GM18951 (cell line): Measurements from ENCODE around the gene IRF2BP2.
"Not testable (repeated sequence)": the region's sequence is repeated elsewhere in the genome, so short reads cannot be mapped to it uniquely, and the experiment has no call there.

Experiments
- POLR2A ChIP-seq: IDR thresholded peaks from 4 replicates; pipeline ENCODE4 v1.6.1; 2011; ENCODE audit warnings: mild to moderate bottlenecking; ENCODE audit not compliant: insufficient read length, insufficient read depth; ENCODE audit errors: extremely low read depth
- in situ Hi-C: fragments of 300-500 bp; cut with MboI; formaldehyde crosslinking; loops from one replicate; pipeline ENCODE4 v1.12.0; 2022; ENCODE audit warnings: low sequenced_read_pairs, mixed read lengths, inconsistent platforms; ENCODE audit not compliant: unreplicated experiment

IRF2BP2 gene

GRCh38 chr1:234643850-234644134, 33.8 kb upstream of the IRF2BP2 start:
- in situ Hi-C loops = no loop called here

GRCh38 chr1:234643111-234643849, 33.3 kb upstream of the IRF2BP2 start:
- in situ Hi-C loops = no loop called here
- no peak for TF ChIP-seq POLR2A

More at GRCh38 chr1:234643850-234644134, 33.8 kb upstream of the IRF2BP2 start:
- TF ChIP-seq POLR2A = no peak

GRCh38 chr1:234642428-234642827, 32.5 kb upstream of the IRF2BP2 start:
- in situ Hi-C loops = no loop called here
- TF ChIP-seq POLR2A = no peak

GRCh38 chr1:234639961-234640360, 30.0 kb upstream of the IRF2BP2 start:
- no peak for TF ChIP-seq POLR2A

GRCh38 chr1:234638832-234639799, 29.1 kb upstream of the IRF2BP2 start:
- no peak for TF ChIP-seq POLR2A
- in situ Hi-C loops = no loop called here

More at GRCh38 chr1:234639961-234640360, 30.0 kb upstream of the IRF2BP2 start:
- in situ Hi-C loops = no loop called here

GRCh38 chr1:234634922-234635321, 24.9 kb upstream of the IRF2BP2 start:
- in situ Hi-C loops = not testable (repeated sequence)

GRCh38 chr1:234634387-234634786, 24.4 kb upstream of the IRF2BP2 start:
- in situ Hi-C loops = no loop called here
- no peak for TF ChIP-seq POLR2A

GRCh38 chr1:234633246-234634003, 23.4 kb upstream of the IRF2BP2 start:
- in situ Hi-C loops = no loop called here
- TF ChIP-seq POLR2A = no peak

- TF ChIP-seq POLR2A = no peak
These were observed 22.2 kb upstream of the IRF2BP2 start for GRCh38 chr1:234632225-234632624.

GRCh38 chr1:234631721-234632125, 21.7 kb upstream of the IRF2BP2 start:
- TF ChIP-seq POLR2A = no peak
- in situ Hi-C loops = no loop called here

More at GRCh38 chr1:234632225-234632624, 22.2 kb upstream of the IRF2BP2 start:
- in situ Hi-C loops = no loop called here

GRCh38 chr1:234629026-234629425, 19.0 kb upstream of the IRF2BP2 start:
- in situ Hi-C loops = no loop called here
- TF ChIP-seq POLR2A = no peak

- no peak for TF ChIP-seq POLR2A
- in situ Hi-C loops = no loop called here
These were observed 18.1 kb upstream of the IRF2BP2 start for GRCh38 chr1:234628089-234628488.

GRCh38 chr1:234627009-234627950, 17.3 kb upstream of the IRF2BP2 start:
- in situ Hi-C loops = no loop called here
- TF ChIP-seq POLR2A = no peak
